Stimulated activated CD4-positive, alpha-beta T cell treated with anti-CD3 and anti-CD28 coated beads, Interleukin-15, amount 100 ng/mL, for 24 hours (primary cell): ENCODE data around the gene DENND1B.
A peak's percentile ranks its signal among the peaks of the same experiment; 100 is the strongest.

Experiments used
- DNase-seq: peaks from one replicate; pipeline ENCODE4 v3.0.0-alpha.2; 2020

Gene DENND1B, protein sequence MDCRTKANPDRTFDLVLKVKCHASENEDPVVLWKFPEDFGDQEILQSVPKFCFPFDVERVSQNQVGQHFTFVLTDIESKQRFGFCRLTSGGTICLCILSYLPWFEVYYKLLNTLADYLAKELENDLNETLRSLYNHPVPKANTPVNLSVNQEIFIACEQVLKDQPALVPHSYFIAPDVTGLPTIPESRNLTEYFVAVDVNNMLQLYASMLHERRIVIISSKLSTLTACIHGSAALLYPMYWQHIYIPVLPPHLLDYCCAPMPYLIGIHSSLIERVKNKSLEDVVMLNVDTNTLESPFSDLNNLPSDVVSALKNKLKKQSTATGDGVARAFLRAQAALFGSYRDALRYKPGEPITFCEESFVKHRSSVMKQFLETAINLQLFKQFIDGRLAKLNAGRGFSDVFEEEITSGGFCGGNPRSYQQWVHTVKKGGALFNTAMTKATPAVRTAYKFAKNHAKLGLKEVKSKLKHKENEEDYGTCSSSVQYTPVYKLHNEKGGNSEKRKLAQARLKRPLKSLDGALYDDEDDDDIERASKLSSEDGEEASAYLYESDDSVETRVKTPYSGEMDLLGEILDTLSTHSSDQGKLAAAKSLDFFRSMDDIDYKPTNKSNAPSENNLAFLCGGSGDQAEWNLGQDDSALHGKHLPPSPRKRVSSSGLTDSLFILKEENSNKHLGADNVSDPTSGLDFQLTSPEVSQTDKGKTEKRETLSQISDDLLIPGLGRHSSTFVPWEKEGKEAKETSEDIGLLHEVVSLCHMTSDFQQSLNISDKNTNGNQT

DNA sequence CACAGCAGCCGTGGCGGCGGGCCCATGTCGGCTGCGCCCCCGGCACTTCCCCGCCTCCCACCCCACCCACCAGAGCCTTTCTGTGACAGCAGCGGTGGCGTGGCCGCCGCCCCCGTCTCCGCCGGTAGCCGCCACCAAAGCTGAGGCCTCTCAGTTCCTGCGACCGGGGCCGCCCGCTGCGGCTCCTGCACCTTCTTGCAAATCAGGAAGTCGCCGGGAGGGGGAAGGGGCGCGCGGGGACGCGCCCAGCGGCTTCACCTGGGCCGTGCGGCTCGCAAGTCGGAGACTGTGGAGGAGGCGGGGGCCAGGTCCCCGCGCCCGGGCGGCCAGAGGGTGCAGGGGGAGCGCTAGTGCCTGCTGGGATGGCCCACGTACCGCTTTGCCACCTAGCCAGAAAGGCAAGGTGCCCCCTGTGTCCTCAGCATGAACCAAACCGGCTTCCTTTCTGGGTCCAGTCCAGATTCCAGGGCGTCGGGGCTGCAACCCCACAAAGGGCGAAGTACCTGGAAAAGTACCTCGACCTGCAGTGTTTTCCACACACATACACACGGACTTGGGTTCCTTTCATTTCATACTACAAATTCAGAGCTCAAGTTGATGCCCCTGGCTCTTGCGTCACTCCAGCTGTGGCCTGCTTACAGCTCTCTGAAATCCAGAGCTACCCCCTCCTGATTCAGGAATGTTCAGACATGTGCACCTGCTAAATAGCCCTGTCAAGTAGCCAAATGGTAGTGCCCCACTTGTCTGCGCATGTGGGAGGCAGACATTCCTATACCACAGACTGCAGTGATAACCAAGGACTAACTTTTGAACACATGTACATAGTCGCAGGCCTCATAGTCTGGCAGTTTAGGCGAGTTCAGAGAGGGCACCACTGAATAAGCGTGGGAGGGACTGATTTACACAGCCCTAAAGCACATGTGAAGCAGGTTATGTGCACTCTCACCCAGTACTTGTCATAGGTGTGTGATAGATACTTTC is at the start of gene DENND1B:
Gene DENND1B, minus strand, starts transcription at position 199 of the 981 bp plus-strand sequence. CDS start 325 bp downstream, outside the sequence.
- peak; percentile 87 for DNase-seq

DNA sequence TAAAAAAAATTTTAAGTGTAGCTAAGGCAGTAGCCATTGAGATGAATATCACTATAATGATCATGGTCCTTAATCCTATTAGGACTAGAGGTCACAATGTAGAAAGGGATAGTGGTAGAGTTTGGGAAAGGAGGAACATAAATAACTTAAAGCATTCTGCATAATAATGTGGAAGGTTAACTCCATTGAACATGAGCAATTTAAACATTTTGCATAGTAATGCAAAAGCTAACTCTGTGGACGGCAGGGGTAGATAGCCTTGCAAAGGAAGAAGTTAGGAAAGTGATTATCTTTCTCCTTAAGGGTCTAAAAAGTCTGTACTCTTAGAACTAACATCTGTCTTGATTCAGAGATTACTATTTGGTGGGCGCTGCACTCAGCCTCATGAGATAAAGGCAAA is 39.0 kb upstream of the DENND1B start:
- no peak for DNase-seq

DNA sequence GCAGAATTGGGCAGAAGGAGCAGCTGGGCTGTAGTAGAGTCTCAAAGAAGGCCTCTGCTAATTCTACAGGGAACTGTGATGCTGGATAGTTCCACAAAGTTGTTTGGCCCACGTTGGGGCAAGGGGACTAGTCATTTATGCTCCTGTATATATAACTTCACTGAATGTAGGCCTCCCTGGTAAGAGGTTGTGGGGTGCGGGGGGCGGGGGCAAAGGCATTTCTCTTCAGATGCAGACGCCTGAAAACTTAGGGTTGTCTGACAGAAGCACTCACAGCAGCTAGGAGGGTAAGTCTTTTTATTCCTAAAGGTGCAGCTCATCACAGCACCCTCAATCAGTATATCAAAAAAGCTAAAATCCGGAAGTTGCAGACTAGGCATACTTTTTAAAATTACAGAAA is 38.5 kb upstream of the DENND1B start:
- no peak for DNase-seq

DNA sequence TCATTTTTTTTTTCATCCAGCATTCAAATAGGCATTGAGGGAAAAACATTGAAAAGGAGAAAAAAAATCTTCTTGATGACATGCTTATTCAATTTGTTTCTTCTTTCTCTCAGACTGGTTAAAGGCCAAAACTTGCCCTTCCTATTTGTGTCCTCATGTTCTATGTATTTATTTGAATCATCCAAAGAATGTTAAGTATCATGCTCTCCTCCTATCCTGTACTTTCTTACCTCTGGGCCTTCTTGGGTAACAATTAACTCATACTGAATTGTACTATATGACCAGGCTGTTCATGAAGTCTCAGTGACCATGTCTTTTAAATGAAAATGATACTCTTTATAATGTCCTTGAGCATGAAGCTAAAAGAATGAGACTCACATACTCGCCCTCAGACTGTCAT is 36.5 kb upstream of the DENND1B start:
- no peak for DNase-seq

DNA sequence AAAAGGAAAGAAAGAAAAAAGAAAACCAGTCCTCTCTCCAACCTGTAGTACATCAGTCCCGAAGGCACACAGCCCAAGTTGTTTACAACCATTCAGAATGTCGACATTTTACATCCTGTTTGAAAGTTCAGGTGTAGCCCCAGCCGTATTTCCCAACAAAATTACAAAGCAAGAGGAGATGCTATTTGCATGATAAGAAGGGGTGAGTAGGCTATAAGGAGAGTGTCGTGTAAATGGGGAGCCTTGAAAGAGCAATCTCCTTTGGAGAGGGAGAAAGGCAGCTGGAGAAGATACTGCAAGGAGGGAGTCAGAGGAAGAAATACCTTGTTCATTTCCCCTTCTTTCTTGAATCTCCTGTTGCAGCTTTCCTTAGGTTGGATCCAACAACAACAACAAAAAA is 35.5 kb upstream of the DENND1B start:
- DNase-seq, result no peak

DNA sequence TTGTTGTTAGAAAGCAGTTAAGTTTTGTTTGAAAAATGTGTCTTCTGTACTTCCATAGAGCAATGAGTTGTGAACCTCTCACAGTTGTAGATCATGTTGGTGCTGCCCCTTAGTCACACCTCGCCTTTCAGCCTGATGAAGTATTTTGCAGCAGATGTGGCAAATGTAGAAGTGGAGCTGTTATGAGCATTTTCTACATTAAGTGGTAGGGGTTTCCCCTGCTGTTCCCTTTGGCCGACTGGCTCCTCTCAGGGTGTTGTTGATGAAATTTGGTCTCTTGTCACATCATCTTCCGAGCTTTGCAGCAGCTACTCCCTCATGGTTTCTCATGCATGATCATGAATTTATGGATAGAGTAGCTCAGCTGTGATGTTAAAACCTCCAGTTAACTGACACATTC is 33.6 kb upstream of the DENND1B start:
- DNase-seq, result no peak

DNA sequence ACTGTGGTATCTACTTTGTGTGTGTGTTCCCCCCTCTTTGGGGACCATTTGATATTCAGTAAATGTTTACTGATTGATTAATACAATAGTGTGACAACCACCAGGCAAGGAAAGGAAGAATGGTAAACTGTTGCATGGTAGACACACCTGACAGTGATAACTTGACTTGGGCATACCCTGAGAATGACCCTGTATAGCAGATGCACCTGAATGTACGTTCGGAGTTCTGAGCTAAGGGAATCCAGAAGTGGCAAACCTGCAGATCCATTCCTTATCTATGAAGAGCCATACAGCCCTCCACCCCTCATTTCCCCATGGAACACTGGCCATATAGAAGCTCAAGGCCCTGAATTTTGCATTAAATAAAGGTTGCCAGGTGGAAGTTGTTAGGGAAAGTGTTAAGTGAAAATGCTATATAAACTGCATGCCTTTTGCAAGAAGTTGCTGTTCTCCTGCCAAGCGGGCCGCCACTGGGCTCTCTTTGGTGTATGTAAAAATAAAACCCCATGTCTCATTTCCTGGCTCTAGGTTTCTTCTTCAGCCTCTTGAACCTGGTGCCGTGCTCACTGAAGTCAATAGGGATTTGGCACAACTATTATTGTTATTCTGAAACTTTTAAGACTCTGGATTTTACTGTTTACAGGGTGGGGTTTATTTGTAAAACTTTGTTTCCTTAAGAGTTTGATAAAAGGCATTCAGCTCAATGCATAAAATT is 32.6 kb upstream of the DENND1B start:
- DNase-seq, result no peak

DNA sequence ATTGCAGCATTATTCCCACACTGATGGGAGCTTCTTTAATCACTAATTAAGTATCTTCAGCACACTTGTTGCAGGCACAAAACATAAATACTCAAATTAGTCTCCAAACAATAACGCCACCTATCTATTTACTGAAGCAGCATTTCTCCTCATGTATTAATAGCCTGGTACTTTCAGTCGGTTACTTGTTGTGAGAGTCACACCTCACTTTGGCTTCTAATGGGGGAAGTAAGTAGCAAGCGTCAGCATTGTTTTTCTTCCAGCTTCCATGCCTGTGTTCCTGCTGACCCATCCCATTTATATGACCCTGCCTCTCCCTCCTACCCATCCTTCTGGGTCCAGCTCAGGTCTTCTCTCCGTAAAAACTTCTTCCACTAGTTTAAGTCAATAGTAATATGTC is 31.9 kb upstream of the DENND1B start:
- no peak for DNase-seq

DNA sequence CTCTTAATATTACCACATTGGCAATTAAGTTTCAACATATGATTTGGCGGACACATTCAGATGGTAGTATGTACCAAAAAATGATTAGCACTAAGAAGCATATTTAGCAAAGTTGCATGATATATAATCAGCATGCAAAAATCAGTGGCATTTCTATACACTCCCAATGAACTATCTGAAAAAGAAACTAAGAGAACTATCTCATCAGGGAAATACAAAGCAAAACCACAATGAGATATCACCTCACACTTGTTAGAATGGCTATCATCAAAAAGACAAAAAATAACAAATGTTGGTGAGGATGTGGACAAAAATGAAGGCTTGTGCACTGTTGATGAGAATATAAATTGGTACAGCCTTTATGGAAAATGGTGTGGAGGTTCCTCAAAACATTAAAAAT is 31.4 kb upstream of the DENND1B start:
- DNase-seq, result no peak

DNA sequence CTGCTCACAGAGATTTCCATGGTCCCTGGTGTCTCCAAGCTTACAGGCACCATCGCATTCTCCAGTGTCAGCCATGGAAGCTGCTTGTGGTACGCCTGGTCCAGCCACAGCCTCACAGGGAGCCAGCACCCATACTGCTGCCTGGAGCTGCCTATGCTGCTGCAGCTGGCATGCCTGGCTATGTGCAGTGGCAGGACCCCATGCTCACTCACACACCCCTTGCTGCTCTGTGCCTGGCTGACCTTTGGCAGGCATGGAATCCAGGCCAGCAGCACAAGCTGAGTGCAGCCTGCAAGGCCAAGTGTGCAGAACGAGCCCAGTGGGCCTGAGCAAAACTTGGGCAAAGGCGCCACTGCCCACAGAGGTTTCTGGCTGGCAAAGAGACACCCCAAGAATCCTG is 26.4 kb upstream of the DENND1B start:
- no peak for DNase-seq

DNA sequence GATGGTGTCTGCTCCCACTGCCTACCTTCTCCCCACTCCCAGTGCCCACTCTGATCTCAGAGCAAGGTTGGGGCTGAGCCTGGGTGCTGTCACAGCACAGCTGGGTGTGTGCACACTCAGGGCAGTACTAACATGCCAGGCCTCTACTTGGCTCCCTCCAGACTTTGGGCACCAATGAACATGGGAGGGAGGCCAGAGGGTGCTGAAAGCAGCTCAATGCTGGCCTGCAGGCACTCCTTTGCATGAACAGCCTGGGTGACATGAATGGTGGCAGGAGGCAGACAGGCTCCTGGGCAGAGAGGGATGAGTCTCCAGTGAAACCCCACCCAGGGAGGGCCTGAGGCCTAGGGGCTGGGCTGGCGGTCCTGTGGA is 25.8 kb upstream of the DENND1B start:
- no peak for DNase-seq

DNA sequence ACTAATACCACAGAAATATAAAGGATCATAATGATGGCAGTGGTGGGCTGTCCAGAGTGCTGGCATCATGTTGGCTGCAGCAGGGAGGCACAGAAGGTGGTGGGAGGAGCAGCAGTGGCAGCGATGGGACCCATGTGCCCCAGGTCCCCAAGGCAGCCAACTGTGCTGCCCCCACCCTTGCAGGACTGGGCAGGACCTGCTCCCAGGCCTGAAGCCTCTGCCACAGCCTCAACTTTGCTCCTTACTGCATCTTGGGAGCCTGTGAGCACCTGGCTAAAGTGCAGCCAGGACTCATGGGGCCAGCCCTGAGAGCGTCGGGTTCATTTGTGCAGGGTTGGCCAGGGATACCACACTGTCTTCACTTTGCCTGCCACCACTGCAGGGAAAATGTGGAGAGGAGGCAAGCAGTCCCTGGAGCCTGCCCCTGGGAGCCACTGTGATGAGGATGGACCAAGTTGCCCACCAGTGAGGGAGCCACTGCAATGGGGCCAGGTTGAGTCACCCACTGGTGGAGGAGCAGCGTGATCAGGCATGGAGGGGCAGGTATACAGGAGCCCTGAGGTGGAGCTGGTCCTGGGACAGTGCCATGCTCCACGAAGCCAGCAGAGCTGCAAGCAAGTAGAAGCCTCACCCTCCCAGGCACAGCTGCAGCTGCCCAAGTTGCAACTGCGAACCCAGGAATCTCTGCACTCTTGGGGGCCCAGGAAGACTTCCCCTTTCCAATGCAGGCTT is 25.3 kb upstream of the DENND1B start:
- DNase-seq, result no peak

DNA sequence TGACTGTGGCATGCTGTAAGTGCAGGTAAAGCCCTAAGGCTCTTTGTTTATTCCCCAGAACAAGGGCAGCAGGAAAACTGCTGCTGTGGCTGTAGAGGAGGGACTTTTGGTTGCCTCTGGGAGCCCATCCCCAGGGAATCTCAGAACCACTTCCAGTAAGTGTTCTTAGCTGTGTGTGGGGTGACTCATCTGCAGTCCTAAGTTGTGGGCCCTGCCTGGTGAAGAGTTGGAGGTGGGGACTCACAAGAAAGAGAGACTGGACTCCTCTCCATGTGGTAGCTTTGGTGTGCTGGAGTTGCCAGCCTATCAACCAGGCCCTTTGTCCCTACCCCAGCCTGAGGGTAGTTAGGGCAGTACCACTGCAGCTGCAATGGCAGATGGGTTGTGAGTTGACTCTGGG is 24.0 kb upstream of the DENND1B start:
- DNase-seq, result no peak

DNA sequence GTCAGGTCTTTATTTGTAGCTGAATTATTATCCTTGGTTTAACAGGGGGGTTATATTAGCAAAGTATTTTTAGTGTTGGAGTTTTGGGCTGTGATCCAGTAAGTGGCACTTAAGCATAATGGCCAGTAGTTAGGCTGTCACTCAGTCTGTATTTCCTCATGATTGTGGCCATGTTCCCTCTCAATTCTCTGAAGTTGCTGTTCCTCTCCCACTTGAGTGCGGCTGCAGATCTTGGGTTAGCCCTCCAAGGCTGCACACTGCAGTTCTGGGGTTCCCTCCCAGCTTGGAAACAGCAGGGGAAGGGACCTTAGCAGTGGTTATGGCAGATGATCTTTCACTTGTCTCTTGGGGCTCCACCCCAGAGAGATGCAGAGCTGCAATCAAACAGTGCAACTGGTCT is 23.2 kb upstream of the DENND1B start:
- no peak for DNase-seq

DNA sequence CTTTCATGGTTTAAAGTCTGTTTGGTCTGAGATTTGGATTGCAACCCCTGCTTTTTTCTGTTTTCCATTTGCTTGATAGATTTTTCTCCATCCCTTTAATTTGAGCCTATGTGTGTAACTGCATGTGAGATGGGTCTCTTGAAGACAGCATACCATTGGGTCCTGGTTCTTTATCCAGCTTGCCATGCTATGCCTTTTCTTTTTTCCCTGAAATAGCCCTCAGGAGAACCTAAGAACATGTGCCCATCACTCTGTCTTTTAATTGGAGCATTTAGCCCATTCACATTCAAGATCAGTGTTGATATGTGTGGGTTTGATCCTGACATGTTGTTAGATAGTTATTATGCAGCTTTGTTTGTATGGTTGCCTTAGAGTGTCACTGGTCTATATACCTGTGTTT is 21.7 kb upstream of the DENND1B start:
- no peak for DNase-seq

DNA sequence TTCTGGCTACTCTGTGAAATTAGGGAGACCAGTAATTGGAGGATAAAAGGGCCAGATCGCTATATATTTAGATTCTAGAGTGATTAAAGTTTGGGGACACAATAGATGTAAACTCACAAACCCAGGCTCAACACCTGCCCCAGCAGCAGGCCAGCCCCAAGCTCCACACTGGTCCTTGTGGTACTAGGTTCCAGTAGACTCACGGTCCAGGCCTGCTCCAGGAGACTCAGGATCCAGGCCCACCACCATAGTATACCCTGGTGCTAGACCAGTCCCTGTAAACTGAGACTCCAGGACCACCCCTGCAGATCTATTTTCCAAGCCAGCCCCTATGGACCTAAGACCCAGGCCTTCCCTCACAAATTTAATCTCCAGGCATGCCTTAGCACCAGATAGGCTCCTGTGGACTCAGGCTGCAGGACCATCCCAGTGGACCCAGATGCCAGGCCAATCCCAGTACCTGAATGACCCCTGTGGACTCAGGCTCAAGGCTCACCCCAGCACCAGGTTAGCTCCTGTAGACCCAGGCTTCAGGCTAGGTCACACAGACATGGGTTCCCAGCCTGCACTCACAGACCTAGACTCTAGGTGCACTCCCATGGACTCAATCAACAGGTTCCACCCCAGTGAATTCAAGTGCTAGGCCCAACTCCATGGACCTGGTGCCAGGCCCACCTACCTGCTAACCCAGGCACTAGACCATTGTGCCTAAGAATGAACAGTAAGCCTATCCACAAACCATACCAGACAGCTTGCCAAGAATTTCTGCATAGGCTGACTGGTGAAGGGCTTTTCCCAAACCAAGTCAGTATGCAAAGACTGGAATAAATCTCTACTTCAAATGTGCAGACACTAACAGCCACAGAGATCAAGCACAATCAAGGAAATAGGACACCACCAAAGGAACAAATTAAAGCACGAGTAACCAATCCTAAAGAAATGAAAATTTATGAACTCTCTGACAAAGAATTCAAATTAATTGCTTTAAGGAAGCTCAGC is 13.8 kb upstream of the DENND1B start:
- no peak for DNase-seq

DNA sequence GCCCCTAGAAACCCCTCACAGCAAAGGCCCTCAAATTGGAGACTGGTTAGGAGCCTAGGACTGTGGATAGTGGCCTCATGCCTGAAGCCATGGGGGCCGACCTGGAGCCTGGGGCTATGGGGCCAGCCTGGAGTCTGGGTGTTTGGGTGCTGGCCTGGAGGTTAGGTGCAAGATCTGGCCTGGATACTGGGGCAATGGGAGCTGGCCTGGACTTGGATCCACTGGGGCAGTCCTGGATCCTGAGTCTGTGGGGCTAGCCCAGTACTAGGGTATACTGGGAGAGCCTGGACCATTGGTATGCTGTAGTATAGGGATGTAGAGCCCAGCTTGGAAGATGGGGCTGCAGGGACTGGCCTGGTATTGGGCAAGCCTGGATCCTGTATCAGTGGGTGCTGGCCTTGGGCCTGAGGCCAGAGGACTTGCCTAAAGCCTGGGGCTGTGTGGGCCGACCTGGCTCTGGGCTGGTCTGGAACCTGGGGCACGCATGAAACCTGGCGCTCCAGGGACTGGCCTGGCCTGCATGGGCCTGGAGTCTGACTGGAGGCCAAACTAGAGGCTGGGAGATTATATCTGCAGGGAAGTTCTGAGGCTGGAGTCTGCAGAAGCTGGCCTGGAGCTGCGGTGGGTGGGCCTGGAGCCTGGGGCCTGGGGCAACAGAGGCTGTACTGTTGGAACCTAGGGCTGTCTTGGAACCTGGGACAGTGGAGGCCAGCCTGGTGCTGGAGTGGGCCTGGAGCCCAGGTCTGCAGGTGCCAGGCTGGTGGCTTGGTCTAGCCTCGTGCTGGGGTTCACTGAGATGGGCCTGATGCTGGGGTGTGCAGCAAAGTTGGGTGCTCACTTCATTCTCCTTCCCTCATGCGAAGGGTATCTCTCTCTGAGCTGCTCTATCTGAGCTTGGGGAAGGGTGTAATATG is 12.6 kb upstream of the DENND1B start:
- no peak for DNase-seq

DNA sequence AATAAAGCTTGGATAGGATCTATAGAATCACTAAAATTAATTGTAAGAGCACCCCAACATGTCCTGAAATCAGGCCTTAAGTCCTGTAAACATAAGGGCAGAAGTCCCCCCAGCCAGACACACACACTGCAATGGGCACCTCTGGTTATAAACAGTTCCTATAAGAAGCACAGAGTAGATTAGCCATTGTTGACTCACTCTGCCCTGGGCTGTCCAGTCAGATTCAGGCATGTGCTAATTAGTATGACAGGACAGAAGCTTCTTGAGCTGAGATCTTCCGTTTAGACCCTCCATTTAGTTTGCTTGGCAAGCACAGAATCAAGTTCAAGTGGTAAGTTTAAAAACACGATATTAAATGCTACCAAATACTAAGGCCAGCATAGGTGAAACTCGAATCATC is 11.8 kb upstream of the DENND1B start:
- no peak for DNase-seq

DNA sequence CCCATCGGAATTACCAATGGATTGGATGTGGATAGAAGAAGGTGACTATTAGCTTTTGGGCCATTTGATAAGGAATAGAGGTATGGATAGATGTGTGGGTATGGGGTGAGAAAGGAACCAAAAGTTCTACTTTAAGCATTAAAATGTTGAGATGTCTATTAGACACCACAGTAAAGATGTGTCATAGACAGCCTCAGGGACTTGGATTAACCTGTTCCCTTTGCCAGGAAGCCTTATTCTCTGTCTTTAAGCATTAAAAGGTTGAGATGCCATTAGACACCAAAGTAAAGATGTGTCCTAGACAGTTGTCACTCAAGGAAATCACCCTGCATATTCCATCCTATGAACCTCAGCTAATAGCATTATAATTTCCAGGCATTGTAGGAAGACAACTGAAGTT is 11.0 kb upstream of the DENND1B start:
- no peak for DNase-seq
